ENCODE results near the gene THUMPD1. TPM values are rescaled to one million over a fixed set of nuclear protein-coding genes. Genes with fewer than 3 reads are reported as not detected.

THUMPD1 gene
- total RNA-seq, 1 experiment from 2014 or later = 33.9 TPM

DNA sequence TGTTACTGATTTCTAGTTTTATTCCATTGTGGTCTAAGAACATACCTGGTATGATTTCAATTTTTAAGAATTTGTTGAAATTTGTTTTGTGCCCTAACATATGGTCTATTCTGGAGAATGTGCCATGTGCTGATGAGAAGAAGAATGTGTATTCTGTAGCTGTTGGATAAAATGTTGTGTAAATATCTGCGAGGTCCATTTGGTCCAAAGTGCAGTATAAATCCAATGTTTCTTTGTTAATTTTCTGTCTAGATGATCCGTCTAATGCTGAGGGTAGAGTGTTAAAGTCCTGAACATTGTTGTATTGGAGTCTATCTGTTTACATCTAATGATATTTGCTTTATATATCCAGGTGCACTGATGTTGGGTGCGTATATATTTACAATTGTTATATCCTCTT, 32.1 kb upstream of the THUMPD1 start:
- no peak for ATAC-seq
- intact Hi-C loops (cut with micrococcal nuclease) = no loop called here
- CTCF ChIA-PET = interaction anchor here (0.6 to 3.0 kb wide), 4 partner anchors 9 to 328 kb away, joined by 3 to 14 read pairs (median 4); partner anchors contain the start of gene ACSM3

More for the DNA sequence above, 32.1 kb upstream of the THUMPD1 start:
- Histone ChIP-seq H4K20me1 (ENCODE audit: insufficient read depth) (no peaks in the 10 kb centered on the region), H3K4me3 (replicated peaks in 1 of 2; ENCODE audit: low read depth in 1 of 2, low read length in 2 of 2) (no peak overlapping the region), H3K27ac (ENCODE audit: low read depth, low read length) (no peak overlapping the region), H3K9me3 (ENCODE audit: control insufficient read depth in 1 of 2, insufficient read depth in 1 of 2, low read depth in 1 of 2, low read length in 2 of 2) (0 out of 4 replicates have a peak, but pooled peaks cover 0 to 3% of the 10 kb centered on the region in 2 experiments), H3K27me3 (ENCODE audit: insufficient read depth, low read length) (no peaks in the 10 kb centered on the region), H3K9me2 (ENCODE audit: insufficient read depth) (no peaks in the 10 kb centered on the region), H2AFZ (ENCODE audit: low read depth, low read length, poor library complexity, severe bottlenecking) (no peak overlapping the region), H3K9ac (ENCODE audit: low read length) (no peak overlapping the region), H3K4me2 (ENCODE audit: low read length) (no peak overlapping the region), H3K79me2 (ENCODE audit: insufficient read depth, low read length) (no peaks in the 10 kb centered on the region), H3K36me3 (ENCODE audit: control insufficient read depth in 1 of 2, insufficient read depth in 2 of 2, low read length in 2 of 2) (no peaks in the 10 kb centered on the region), H3K4me1 (ENCODE audit: control insufficient read depth in 1 of 2, insufficient read depth in 2 of 2, low read length in 2 of 2) (peaks cover 0 to 5% of the 10 kb centered on the region in 2 experiments; a peak in 1 of 4 replicates)
- BruUV-seq (replicated peaks) = no TSS peak
- RAD21 ChIA-PET (ENCODE audit: low non-redundant PET in 1 of 2, low total read pairs in 2 of 2, uncharacterized antibody in 2 of 2, unreplicated experiment in 2 of 2) = no interaction called here
- TF ChIP-seq, protein P1, sequence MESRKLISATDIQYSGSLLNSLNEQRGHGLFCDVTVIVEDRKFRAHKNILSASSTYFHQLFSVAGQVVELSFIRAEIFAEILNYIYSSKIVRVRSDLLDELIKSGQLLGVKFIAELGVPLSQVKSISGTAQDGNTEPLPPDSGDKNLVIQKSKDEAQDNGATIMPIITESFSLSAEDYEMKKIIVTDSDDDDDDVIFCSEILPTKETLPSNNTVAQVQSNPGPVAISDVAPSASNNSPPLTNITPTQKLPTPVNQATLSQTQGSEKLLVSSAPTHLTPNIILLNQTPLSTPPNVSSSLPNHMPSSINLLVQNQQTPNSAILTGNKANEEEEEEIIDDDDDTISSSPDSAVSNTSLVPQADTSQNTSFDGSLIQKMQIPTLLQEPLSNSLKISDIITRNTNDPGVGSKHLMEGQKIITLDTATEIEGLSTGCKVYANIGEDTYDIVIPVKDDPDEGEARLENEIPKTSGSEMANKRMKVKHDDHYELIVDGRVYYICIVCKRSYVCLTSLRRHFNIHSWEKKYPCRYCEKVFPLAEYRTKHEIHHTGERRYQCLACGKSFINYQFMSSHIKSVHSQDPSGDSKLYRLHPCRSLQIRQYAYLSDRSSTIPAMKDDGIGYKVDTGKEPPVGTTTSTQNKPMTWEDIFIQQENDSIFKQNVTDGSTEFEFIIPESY (IDR thresholded peaks at IDR 0.05; ENCODE audit: extremely low read depth, insufficient replicate concordance, low read length) = no peak
- TF ChIP-seq EZH2phosphoT487 (IDR thresholded peaks at IDR 0.05; ENCODE audit: borderline replicate concordance) (no peak), POLR2AphosphoS5 (IDR thresholded peaks at IDR 0.05; ENCODE audit: low read depth, low read length) (no peak), ELF1 (IDR thresholded peaks at IDR 0.05; ENCODE audit: borderline replicate concordance, low read depth) (no peak), MAX (IDR thresholded peaks at IDR 0.05) (no peak), RAD21 (IDR thresholded peaks at IDR 0.05; ENCODE audit: low read depth) (no peak), CEBPB (IDR thresholded peaks at IDR 0.05; ENCODE audit: low read depth) (no peak), FOSL1 (IDR thresholded peaks at IDR 0.05; ENCODE audit: low read depth) (no peak), ZFX (IDR thresholded peaks at IDR 0.05) (no peak), EGR1 (IDR thresholded peaks at IDR 0.05; ENCODE audit: low read depth) (no peak), CBX3 (IDR thresholded peaks at IDR 0.05; ENCODE audit: low read depth) (no peak), SRF (IDR thresholded peaks at IDR 0.05; ENCODE audit: low read depth) (no peak), CTCF (IDR thresholded peaks at IDR 0.05 in 2 of 3, conservative IDR thresholded peaks at IDR 0.05 in 1 of 3; ENCODE audit: borderline replicate concordance in 1 of 3, insufficient read depth in 1 of 3, low read depth in 2 of 3, low read length in 2 of 3) (no peak), POLR2A (IDR thresholded peaks at IDR 0.05; ENCODE audit: borderline replicate concordance, extremely low read depth, insufficient read depth, insufficient read length) (no peak), SIN3A (IDR thresholded peaks at IDR 0.05; ENCODE audit: low read depth) (no peak)
- POLR2A ChIA-PET = interaction anchor here (0.7 kb wide), 1 partner anchor 33 kb away, joined by 3 read pairs; no protein-coding TSS in a partner anchor
- no peak for DNase-seq (ENCODE audit: low read depth, low spot score)

Measured in HCT116 (cell line).